HL-60 (cell line): Measurements from ENCODE around the gene KDM6A.

ENCODE experiments used
- CTCF ChIP-seq: IDR thresholded peaks from one replicate; pipeline ENCODE4 v1.5.1; 2011; ENCODE audit warnings: low read length, control low read depth, inconsistent platforms; ENCODE audit not compliant: insufficient read depth
- GABPA ChIP-seq: IDR thresholded peaks from 2 replicates; pipeline ENCODE4 v1.6.1; 2012; ENCODE audit warnings: low read depth
- POLR2AphosphoS5 ChIP-seq: IDR thresholded peaks from 2 replicates; pipeline ENCODE4 v1.6.1; 2012; ENCODE audit warnings: low read depth
- REST ChIP-seq: IDR thresholded peaks from 2 replicates; pipeline ENCODE4 v1.6.1; 2012; ENCODE audit warnings: low read depth; ENCODE audit not compliant: insufficient replicate concordance

- TF ChIP-seq CTCF (no peak), POLR2AphosphoS5 (no peak), REST (no peak), GABPA (no peak)
These were observed 99.1 kb downstream of the KDM6A start for GRCh38 chrX:44972132-44972531.
